Keratinocyte (primary cell): ENCODE data around the gene ECE1.

Experiments
- CTCF ChIP-seq, 3 experiments: IDR thresholded peaks in 1 of 3; conservative IDR thresholded peaks in 1 of 3; optimal IDR thresholded peaks in 1 of 3; 2 replicates in 2 of 3; 3 replicates in 1 of 3; pipeline versions ENCODE3 to v1.5.1; 2011; ENCODE audit warnings: low read length in 3 of 3, mild to moderate bottlenecking in 3 of 3, moderate library complexity in 2 of 3, control low read depth in 1 of 3, inconsistent platforms in 1 of 3; ENCODE audit not compliant: insufficient read depth in 2 of 3; ENCODE audit errors: extremely low read depth in 1 of 3
- EZH2 ChIP-seq: IDR thresholded peaks from one replicate; pipeline ENCODE4 v1.6.1; 2012; ENCODE audit warnings: inconsistent platforms, mild to moderate bottlenecking, low read length, moderate library complexity

- TF ChIP-seq CTCF (optimal IDR thresholded peaks at IDR 0.05 in 1 of 3, IDR thresholded peaks at IDR 0.05 in 1 of 3, conservative IDR thresholded peaks at IDR 0.05 in 1 of 3; ENCODE audit: extremely low read depth in 1 of 3, insufficient read depth in 2 of 3, low read length in 3 of 3) (peak in 2 of 3 experiments; percentile 87 to 91), EZH2 (no peak)
These were observed 34.9 kb downstream of the ECE1 start for GRCh38 chr1:21255284-21255942.
